ENCODE measurements around the gene ARHGAP22. TPM values are rescaled to one million over a fixed set of nuclear protein-coding genes. Genes with fewer than 3 reads are reported as not detected.

Gene ARHGAP22
- total RNA-seq, 2 donors from 2014 or later = 4.4 to 8.6 TPM

GRCh38 chr10:48512861-48513260 is 92.0 kb downstream of the ARHGAP22 start:
- no peak for TF ChIP-seq POLR2A (IDR thresholded peaks at IDR 0.05)
- no peak for TF ChIP-seq CTCF (IDR thresholded peaks at IDR 0.05)
- H3K27me3 ChIP-seq (replicated peaks; ENCODE audit: insufficient read depth) = no peaks in the 10 kb centered on the region
- H3K27ac ChIP-seq = no peak overlapping the region
- H3K4me3 ChIP-seq = no peak overlapping the region
- DNase-seq (ENCODE audit: low spot score) = no peak
- intact Hi-C loops (cut with DNase I) = no loop called here
- 83% methylated on average over 2 of the region's 2 CpGs for WGBS
- no peaks in the 10 kb centered on the region for H3K4me1 ChIP-seq (replicated peaks)
- H3K36me3 ChIP-seq = no peaks in the 10 kb centered on the region
- H3K9me3 ChIP-seq = no peaks in the 10 kb centered on the region

DNA sequence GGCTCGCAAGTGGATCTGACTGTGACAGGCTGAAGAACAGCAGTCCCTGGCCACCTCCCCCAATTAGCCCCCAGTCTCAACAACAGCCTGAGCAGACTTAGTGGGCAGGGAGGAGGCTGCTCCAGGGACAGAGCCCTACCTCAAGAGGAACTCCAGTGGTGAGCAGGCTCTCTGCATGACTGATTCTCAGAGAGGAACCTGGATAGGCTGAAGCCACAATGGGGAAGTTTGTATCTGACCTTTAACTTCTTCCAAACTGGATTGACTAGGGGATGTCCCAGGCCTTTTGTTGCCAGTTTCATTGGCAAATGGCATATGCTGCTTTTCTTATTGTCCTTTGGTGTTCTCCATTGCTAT is 93.0 kb downstream of the ARHGAP22 start:
- 95% methylated on average over 1 of the region's 1 CpG for WGBS
- intact Hi-C loops (cut with DNase I) = no loop called here
- Histone ChIP-seq H3K27me3 (replicated peaks; ENCODE audit: insufficient read depth) (no peaks in the 10 kb centered on the region), H3K9me3 (no peaks in the 10 kb centered on the region), H3K36me3 (no peaks in the 10 kb centered on the region), H3K4me1 (replicated peaks) (no peaks in the 10 kb centered on the region), H3K4me3 (no peak overlapping the region), H3K27ac (no peak overlapping the region)
- TF ChIP-seq POLR2AphosphoS5 (IDR thresholded peaks at IDR 0.05) (no peak), CTCF (IDR thresholded peaks at IDR 0.05) (no peak), POLR2A (IDR thresholded peaks at IDR 0.05) (no peak)
- DNase-seq (ENCODE audit: low spot score) = no peak

DNA sequence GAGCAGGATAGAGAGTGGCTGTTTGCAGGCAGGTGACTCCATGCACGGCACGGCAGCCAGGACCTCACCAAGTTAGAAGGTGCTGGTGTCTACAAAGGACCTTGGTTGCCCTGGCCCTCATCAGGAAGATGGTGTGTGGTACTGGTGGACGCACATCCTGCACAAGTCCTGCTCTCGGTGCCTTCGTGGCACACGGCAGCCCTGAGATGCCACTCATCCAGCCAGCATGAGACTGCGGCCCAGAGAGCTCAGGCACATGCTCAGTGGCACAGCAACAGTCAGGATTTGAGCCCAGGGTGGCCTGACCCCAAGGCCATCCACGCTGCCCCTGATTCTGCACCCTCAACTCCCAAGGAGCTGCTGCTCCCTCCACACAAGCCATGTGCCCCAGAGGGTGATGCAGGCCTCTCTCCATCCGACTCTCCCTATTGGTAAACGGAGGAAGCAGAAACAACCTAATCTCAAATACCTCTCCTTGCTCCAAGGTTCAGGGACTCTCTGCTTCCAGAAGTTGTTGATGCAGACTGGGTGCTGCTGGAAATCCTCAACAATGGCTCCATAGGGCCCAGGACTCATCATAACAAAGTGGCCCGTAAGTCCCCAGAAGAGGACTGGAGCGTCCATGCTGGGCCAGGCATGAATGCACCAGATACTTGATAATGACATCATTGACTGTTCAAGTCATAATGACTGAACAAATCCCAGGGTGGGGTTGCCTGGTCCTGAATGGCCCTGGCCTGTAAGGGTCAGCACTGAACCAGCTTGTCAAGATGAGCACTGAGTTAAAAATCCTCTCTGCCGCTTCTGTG is 93.6 kb downstream of the ARHGAP22 start:
- H3K27ac ChIP-seq = no peak overlapping the region
- H3K27me3 ChIP-seq (replicated peaks; ENCODE audit: insufficient read depth) = no peaks in the 10 kb centered on the region
- no peaks in the 10 kb centered on the region for H3K9me3 ChIP-seq
- H3K4me3 ChIP-seq = no peak overlapping the region
- no peak for DNase-seq (ENCODE audit: low spot score)
- 100% methylated on average over 8 of the region's 13 CpGs for WGBS
- intact Hi-C loops (cut with DNase I) = no loop called here
- H3K36me3 ChIP-seq = no peaks in the 10 kb centered on the region
- TF ChIP-seq POLR2AphosphoS5 (IDR thresholded peaks at IDR 0.05) (no peak), POLR2A (IDR thresholded peaks at IDR 0.05) (no peak), CTCF (IDR thresholded peaks at IDR 0.05) (no peak)
- no peaks in the 10 kb centered on the region for H3K4me1 ChIP-seq (replicated peaks)

- Histone ChIP-seq H3K4me1 (replicated peaks) (no peaks in the 10 kb centered on the region), H3K4me3 (no peak overlapping the region), H3K9me3 (no peaks in the 10 kb centered on the region), H3K27ac (no peak overlapping the region), H3K36me3 (no peaks in the 10 kb centered on the region), H3K27me3 (replicated peaks; ENCODE audit: insufficient read depth) (no peaks in the 10 kb centered on the region)
- DNase-seq (ENCODE audit: low spot score) = no peak
- 89% methylated on average over 8 of the region's 8 CpGs for WGBS
- no peak for TF ChIP-seq POLR2AphosphoS5 (IDR thresholded peaks at IDR 0.05)
- peak in 2 of 4 experiments; percentile 4 to 20 for TF ChIP-seq CTCF (IDR thresholded peaks at IDR 0.05)
- no peak for TF ChIP-seq POLR2A (IDR thresholded peaks at IDR 0.05)
- intact Hi-C loops (cut with DNase I) = no loop called here
Observed at GRCh38 chr10:48509974-48510692, 94.7 kb downstream of the ARHGAP22 start.
